HUES6 (cell line): ENCODE measurements around the gene TUBA3E.
"Not testable (repeated sequence)": the region's sequence is repeated elsewhere in the genome, so short reads cannot be mapped to it uniquely, and the experiment has no call there.

ENCODE experiments used
- H3K27ac ChIP-seq: 2 replicates; pipeline ENCODE4 v1.7.0; 2013; ENCODE audit warnings: low read depth, mild to moderate bottlenecking, low read length, inconsistent platforms
- H3K27me3 ChIP-seq: 2 replicates; pipeline ENCODE4 v1.6.1; 2013; ENCODE audit warnings: low read length; ENCODE audit not compliant: control insufficient read depth, insufficient read depth
- H3K36me3 ChIP-seq: 2 replicates; pipeline ENCODE4 v1.6.1; 2013; ENCODE audit warnings: low read length; ENCODE audit not compliant: control insufficient read depth, insufficient read depth
- H3K4me1 ChIP-seq: 2 replicates; pipeline ENCODE4 v1.6.1; 2013; ENCODE audit warnings: low read length; ENCODE audit not compliant: control insufficient read depth, insufficient read depth
- H3K4me3 ChIP-seq: 2 replicates; pipeline ENCODE4 v1.5.1; 2013; ENCODE audit warnings: low read depth, low read length
- H3K9ac ChIP-seq: one replicate; pipeline ENCODE4 v1.6.1; 2013; ENCODE audit warnings: mild to moderate bottlenecking, low read length
- H3K9me3 ChIP-seq: 2 replicates; pipeline ENCODE4 v1.6.1; 2013; ENCODE audit warnings: low read depth, low read length; ENCODE audit not compliant: control insufficient read depth, insufficient read depth

The TUBA3E gene

GRCh38 chr2:130228467-130229160, 30.4 kb upstream of the TUBA3E start:
- H3K9ac ChIP-seq, H3K9me3 ChIP-seq, H3K36me3 ChIP-seq, H3K27me3 ChIP-seq, H3K27ac ChIP-seq, H3K4me3 ChIP-seq, H3K4me1 ChIP-seq: not testable (repeated sequence)

GRCh38 chr2:130228005-130228404, 29.8 kb upstream of the TUBA3E start:
- H3K36me3 ChIP-seq, H3K4me3 ChIP-seq, H3K9me3 ChIP-seq, H3K9ac ChIP-seq, H3K27me3 ChIP-seq, H3K27ac ChIP-seq, H3K4me1 ChIP-seq: not testable (repeated sequence)

GRCh38 chr2:130222523-130222922, 24.3 kb upstream of the TUBA3E start:
- not testable (repeated sequence) for H3K9me3 ChIP-seq, H3K9ac ChIP-seq, H3K27me3 ChIP-seq, H3K36me3 ChIP-seq, H3K27ac ChIP-seq, H3K4me3 ChIP-seq, H3K4me1 ChIP-seq

GRCh38 chr2:130220505-130220904, 22.3 kb upstream of the TUBA3E start:
- not testable (repeated sequence) for H3K36me3 ChIP-seq, H3K27ac ChIP-seq, H3K4me1 ChIP-seq, H3K4me3 ChIP-seq, H3K9me3 ChIP-seq, H3K27me3 ChIP-seq, H3K9ac ChIP-seq

- H3K4me3 ChIP-seq, H3K27ac ChIP-seq, H3K27me3 ChIP-seq, H3K4me1 ChIP-seq, H3K36me3 ChIP-seq, H3K9me3 ChIP-seq, H3K9ac ChIP-seq: not testable (repeated sequence)
These were observed 20.9 kb upstream of the TUBA3E start for GRCh38 chr2:130219147-130219546.

- H3K27me3 ChIP-seq, H3K4me3 ChIP-seq, H3K9me3 ChIP-seq, H3K4me1 ChIP-seq, H3K27ac ChIP-seq, H3K9ac ChIP-seq, H3K36me3 ChIP-seq: not testable (repeated sequence)
These were observed 8.8 kb upstream of the TUBA3E start for GRCh38 chr2:130207051-130207450.

- not testable (repeated sequence) for H3K27ac ChIP-seq, H3K27me3 ChIP-seq, H3K4me3 ChIP-seq, H3K4me1 ChIP-seq, H3K36me3 ChIP-seq, H3K9me3 ChIP-seq, H3K9ac ChIP-seq
These were observed 4.9 kb upstream of the TUBA3E start for GRCh38 chr2:130203150-130203549.

- H3K9ac ChIP-seq, H3K36me3 ChIP-seq, H3K27me3 ChIP-seq, H3K4me3 ChIP-seq, H3K9me3 ChIP-seq, H3K4me1 ChIP-seq, H3K27ac ChIP-seq: not testable (repeated sequence)
These were observed 4.3 kb upstream of the TUBA3E start for GRCh38 chr2:130202518-130202917.

GRCh38 chr2:130196052-130196451, 2.2 kb downstream of the TUBA3E start:
- not testable (repeated sequence) for H3K4me1 ChIP-seq, H3K9me3 ChIP-seq, H3K27ac ChIP-seq, H3K27me3 ChIP-seq, H3K4me3 ChIP-seq, H3K36me3 ChIP-seq, H3K9ac ChIP-seq

- H3K4me1 ChIP-seq, H3K36me3 ChIP-seq, H3K9me3 ChIP-seq, H3K4me3 ChIP-seq, H3K9ac ChIP-seq, H3K27me3 ChIP-seq, H3K27ac ChIP-seq: not testable (repeated sequence)
These were observed 3.1 kb downstream of the TUBA3E start for GRCh38 chr2:130195089-130195635.

GRCh38 chr2:130193824-130194223, 4.4 kb downstream of the TUBA3E start:
- not testable (repeated sequence) for H3K36me3 ChIP-seq, H3K27ac ChIP-seq, H3K27me3 ChIP-seq, H3K9ac ChIP-seq, H3K4me1 ChIP-seq, H3K4me3 ChIP-seq, H3K9me3 ChIP-seq

GRCh38 chr2:130192451-130192850, 5.8 kb downstream of the TUBA3E start:
- not testable (repeated sequence) for H3K4me1 ChIP-seq, H3K9ac ChIP-seq, H3K36me3 ChIP-seq, H3K9me3 ChIP-seq, H3K27me3 ChIP-seq, H3K4me3 ChIP-seq, H3K27ac ChIP-seq
